Adipose tissue (tissue), 3 donors: ENCODE data around the gene UBR4. TPM values are rescaled to one million over a fixed set of nuclear protein-coding genes. Genes with fewer than 3 reads are reported as not detected.

ENCODE experiments used
- H3K27ac ChIP-seq: one replicate; pipeline ENCODE4 v1.5.1; 2013; ENCODE audit warnings: low read depth, low read length
- WGBS, 3 donors: extraction: QIAGEN DNeasy Blood & Tissue Kit; methylation state at CpG; one replicate each; pipeline ENCODE4 v1.1.7; 2013; 5-methylcytosine and 5-hydroxymethylcytosine counted together
- polyA plus RNA-seq, 3 donors: library from polyadenylated mRNA; stranded (reverse); fragments of 200-250 nt; gene quantifications; one replicate each; pipeline ENCODE4 v1.2.3, GENCODE V29; 2013
- donor health status: healthy with polysubstance abuse.
- donor health status: Bipolar disorder and iron deficiency.
- donor health status: healthy.

UBR4 gene
- polyA plus RNA-seq, 3 donors: 37.3 to 80.4 (median 76.5) TPM

DNA sequence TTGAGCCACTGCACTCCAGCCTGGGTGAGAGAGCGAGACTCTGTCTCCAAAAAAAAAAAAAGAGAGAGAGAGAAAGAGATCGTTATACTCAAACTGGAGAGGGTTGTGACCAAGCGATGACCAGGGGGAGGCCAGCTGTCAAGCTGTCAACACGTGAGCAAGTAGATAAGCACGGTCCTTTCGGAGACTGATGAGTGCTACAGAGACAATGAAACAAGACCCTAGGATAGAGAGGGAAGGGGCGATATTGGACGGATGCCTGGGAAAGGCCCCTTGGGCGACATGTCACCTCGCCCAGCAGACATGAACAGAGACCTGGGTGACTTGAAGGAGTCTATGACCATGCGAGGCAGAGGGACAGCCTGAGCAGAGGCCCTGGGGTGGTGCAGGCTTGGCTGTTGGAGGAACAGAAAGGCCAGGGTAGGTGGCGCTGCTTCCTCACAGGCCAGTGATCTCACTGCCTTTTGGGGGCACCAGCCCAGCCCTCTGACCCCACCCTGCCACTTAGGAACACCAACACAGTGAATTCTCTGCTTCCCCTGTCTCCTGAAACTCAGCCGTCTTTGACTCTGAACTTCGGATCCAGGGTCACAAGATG lies 152.8 kb downstream of the UBR4 start:
- no peak overlapping the region for H3K27ac ChIP-seq
- WGBS, 3 donors: 76 to 85% (median 81%) methylated on average over 14 of the region's 14 CpGs

DNA sequence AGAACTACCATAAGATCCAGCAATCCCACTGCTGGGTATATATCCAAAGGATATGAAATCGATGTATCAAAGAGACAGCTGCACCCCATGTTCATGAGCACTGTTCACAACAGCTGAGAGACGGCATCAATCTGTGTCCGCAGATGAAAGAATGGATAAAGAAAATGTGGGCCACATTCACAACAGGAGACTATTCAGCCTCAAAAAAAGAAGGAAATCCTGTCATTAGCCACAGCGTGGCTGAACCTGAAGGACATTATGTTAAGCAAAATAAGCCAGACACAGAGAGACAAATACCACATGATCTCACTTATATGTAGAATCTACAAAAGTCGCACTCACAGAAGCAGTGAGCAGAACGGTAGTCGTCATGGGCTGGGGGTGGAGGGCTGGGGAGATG lies 154.4 kb downstream of the UBR4 start:
- WGBS, 3 donors: 32 to 55% (median 39%) methylated on average over 7 of the region's 7 CpGs
- H3K27ac ChIP-seq: no peak overlapping the region

DNA sequence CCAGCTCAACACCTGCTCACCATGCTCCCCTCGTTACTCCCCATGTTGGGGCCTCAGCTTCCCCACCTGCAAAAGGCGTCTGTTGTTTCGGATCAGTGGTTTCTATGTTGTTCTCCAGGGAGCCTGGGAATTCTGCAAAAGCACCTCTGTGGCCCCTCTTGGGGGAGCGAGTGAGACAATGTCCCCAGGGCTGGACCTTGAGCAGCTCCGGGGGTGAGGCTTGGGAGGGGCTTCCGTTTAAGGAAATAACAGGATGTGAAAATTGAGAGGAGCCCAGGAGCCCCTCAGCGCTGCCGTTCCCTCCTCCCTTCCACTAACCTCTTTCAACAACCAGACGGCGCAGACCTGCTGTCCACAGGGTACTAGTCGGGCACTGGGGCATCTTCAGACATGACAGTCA lies 155.1 kb downstream of the UBR4 start:
- 24 to 49% (median 28%) methylated on average over 11 of the region's 11 CpGs for WGBS, 3 donors
- H3K27ac ChIP-seq: no peak overlapping the region

DNA sequence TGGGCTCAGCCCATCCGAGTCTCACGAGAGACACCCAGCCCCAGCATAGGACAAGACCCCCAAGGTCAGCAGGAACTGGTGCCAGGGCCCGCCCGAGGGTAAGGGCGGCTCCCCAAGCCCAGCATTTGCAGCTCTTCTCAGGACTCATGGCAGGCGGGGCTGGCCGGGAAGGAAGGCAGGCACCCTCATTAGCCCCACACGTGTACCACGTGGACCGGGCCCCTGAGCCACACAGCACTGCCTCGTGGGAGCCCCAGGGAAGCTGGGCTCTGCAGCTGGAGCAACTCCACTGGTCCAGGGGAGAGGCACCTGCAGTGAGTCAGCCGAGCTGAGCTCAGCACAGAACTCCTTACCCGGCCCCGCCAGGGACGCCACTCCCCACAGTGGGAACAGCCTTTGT lies 155.8 kb downstream of the UBR4 start:
- WGBS, 3 donors: 48 to 61% (median 57%) methylated on average over 15 of the region's 15 CpGs
- H3K27ac ChIP-seq: no peak overlapping the region

DNA sequence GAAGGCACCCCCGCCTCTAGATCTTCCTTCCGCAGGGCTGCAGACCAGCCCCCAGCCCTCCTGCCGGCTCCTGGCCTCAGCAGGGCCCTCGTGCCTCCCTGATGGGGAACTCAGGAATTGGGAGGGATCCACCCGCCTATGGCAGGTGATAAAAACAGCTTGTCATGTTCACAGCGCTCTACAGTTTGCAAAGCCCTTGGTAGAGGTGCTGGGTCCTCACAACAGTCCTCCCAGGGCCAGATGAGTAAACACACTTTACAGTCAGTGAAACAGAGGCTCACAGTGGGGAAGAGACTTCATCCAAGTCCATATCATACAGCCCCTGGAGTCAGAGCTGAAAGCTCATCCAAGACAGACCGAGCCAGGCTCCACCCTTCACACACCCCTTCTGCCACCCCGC lies 156.6 kb downstream of the UBR4 start:
- H3K27ac ChIP-seq: no peak overlapping the region
- 52 to 73% (median 64%) methylated on average over 8 of the region's 8 CpGs for WGBS, 3 donors

DNA sequence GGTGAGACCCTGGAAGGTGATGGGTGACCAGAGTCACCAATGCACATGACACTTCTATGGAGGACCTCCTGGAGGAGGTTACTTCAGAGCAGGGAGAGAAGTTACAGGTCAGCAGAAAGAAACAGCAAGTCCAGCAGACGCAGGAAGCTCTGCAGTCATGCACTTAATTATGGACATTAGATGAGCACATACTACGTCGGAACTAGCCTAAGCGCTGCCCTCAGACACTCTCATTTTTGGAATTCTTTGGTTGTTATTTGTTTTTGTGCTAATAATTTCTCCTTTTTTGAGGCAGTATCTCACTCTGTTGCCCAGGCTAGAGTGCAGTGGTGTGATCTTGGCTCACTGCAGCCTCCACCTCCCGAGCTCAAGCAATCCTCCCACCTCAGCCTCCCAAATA lies 160.3 kb downstream of the UBR4 start:
- WGBS, 3 donors: 89 to 94% (median 91%) methylated on average over 5 of the region's 5 CpGs
- H3K27ac ChIP-seq: no peak overlapping the region

DNA sequence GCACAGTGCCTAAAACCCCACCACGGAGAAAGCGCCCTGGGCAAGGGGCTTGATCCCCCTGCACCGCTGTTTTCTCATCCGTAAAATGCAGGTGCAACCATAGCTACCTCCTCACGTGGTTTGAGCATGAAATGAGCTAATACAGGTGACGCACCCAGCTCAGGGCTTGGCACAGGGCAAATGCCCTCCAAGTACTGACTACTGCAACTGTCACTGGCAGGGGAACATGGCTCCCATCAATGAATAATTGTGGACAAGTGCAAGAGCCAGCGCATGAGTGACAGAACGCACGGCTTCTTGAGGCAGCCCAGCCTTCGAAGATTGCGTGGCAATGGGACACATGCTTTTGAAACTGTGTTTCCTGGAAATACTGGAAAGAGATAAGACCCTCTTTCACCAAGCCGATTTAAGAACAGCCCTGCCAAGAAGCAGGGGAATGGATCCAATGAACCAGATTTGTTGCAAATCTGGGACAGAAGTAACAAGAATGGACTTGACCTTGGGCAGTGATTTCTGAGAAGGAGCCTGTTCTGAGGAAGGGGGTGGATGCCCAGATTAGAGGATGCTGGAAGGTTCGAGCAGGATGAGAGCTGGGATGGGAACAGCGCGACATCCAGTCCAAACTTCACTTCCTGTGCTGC lies 160.8 kb downstream of the UBR4 start:
- WGBS, 3 donors: 63 to 70% (median 70%) methylated on average over 15 of the region's 15 CpGs
- H3K27ac ChIP-seq: no peak overlapping the region

DNA sequence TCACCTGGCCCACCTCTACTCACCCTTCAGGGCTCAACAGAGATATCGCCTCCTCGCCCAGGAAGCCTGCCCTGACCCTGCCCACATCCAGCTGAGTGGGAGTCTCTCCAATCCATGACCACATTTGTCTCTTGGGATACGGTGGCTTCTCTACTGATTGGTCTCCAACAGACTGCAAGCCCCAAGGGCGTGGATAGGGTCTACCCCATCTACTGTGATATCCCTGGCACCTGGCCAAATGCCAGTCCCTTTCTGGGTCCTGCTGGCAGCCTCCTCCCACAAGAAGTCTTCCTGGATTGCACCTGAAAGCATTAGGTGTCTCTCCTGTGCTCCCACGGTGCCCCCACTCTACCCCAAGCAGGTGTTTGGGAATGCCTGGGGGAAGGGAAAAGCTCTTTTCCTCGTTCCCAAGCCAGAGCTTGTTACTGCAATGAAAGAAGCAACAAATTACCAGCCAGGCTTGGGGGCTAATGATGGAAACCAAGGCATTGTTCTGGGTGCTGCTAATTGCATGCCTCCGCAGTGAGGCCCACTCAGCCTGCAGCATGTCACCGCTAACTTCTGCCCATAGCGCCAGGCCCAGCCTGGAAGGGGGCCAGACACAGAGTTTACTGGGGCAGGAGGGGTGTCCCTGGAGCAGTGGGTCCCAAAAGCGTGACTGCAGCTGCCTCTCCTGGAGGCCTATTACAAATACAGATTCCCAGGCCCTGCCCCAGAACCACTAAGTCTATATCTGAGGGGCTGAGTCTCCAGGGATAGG lies 162.9 kb downstream of the UBR4 start:
- no peak overlapping the region for H3K27ac ChIP-seq
- 87 to 94% (median 94%) methylated on average over 10 of the region's 10 CpGs for WGBS, 3 donors

DNA sequence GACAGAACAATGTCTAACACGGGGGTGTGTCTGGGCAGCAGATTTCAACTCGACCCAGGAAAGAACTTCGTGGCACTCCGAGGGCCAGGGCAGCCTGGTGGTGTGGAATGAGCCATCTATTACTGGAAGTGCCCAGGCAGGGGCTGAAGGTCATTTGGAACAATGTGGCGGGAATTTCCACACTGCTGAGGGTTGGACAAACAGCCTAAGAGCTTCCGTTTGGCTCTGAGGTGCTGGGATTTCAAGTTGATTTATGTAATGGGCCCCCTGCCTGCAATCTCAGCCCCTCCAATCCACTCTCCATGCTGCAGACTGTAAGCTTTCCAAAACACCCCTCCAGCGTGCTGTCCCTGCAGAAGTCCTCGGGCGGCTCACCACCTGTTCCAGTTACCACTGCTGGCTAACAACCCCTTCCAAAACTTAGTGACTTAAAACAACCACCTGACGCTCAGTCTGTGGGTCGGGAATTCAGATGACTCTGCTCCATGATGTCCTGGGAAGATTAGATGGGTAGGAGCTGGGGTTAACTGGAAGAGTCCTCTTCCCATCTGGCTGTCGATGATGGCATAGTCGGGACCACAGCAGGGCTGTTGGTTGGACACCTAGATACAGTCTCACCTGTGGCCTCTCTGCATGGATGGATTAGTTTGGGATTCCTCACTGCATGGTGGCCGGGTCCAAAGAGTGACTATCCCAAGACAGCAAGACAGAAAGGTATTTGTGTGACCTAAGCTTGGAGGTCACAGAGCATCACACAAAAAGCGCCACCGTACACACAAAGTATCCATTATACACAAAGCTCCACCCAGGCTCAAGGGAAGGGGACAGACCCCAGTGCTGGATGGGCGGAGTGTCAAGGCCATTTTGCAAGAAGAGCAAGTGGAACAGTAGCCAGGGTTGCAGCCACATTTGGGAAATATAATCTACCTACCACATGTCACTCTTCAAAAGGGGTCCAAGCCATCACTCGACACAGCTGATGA lies 163.9 kb downstream of the UBR4 start:
- 58 to 66% (median 65%) methylated on average over 18 of the region's 18 CpGs for WGBS, 3 donors
- no peak overlapping the region for H3K27ac ChIP-seq

DNA sequence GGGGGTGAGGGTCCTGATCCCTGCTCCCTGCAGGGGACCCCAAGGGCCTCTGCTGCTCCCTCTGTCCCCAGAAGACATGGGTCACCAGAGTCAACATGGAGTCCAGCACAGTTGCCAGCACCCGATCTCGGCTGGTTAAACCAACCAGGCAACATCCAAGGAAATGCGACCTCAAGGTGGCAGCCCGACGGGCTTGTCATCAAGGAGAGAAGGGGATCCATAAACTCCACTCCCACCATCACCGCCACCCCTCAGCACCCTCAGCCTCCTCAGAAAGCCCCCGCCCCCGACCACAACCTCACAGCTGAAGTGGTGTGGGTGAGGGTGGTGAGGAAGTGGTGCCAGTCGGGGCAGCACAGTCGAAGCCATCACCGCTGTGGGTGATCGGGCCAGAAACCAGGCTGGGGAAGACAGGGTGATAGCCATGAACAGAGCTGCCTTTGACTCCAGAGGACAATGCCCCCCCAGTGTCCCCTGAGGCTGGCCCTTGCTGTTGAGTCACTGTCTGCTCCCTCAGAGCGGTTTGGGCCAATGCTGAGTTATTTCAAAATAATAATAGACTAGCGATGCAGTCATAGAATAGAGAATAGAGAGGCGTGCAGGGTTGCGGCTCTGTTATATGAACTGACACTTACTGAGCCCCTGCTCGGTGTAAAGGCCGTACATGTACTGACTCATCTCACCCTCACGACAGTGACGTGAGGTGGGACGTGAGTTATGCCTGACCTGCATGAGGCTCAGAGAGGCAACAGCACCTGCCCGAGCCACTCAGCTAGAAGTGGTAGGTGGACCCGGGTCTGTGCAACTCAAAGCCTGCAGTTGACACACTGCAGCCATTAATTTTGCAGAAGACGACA lies 164.9 kb downstream of the UBR4 start:
- WGBS, 3 donors: 79 to 92% (median 80%) methylated on average over 24 of the region's 24 CpGs
- H3K27ac ChIP-seq: no peak overlapping the region

DNA sequence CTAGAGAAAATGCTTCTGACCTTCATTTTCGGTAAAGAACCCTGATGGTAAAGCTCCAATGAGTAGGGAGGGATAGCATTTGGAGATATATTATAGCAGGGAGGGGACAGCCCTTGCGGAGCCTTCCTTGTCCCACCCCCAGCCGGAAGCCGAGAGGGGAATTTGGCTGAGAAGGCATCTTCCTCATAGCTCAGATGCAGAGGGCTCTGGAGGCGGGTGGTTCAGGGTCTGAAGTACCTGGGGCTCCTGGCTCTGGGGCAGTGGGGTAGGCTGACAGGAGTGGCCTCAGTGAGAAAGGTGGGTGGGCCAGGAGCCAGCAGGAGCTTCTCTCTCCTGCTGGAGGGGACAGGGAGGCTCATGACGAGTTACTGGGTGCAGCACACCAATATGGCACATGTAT lies 165.6 kb downstream of the UBR4 start:
- 76 to 85% (median 85%) methylated on average over 6 of the region's 6 CpGs for WGBS, 3 donors
- H3K27ac ChIP-seq: no peak overlapping the region

DNA sequence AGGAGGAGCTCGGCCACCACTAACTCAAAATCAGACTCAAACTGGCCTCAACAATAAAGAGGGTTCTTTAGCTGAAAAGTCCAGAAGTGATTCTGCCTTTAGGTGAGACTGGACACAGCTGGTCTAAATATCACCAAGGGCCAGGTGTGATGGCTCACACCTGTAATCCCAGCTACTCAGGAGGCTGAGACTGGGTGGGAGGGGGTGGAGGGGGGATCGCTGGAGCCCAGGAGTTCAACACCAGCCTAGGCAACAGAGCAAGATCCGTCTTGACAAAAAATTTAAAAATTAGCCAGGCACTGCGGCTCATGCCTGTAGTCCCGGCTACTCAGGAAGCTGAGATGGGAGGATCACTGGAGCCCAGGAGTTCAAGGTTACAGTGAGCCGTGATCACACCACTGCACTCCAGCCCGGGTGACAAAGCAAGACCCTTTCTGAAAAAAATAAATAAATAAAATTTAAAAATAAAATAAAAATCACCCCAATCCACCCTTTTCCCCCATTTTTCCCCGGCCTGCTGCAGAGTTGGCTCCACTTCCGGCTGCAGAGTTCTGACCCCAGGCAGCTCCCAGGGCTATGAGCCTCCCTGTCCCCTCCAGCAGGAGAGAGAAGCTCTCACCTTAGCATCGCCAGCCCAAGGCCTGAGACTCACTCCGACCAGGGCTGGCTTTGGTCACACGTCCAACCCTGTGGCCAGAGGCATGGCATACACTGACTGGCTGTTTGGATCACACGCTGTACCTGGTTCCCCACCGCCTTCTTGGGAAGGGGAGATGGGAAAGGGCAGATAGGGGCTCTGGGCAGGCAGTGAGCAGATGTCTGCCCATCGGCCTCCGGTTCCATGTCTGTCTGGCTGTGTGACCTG lies 166.3 kb downstream of the UBR4 start:
- H3K27ac ChIP-seq: no peak overlapping the region
- 69 to 76% (median 73%) methylated on average over 16 of the region's 16 CpGs for WGBS, 3 donors

DNA sequence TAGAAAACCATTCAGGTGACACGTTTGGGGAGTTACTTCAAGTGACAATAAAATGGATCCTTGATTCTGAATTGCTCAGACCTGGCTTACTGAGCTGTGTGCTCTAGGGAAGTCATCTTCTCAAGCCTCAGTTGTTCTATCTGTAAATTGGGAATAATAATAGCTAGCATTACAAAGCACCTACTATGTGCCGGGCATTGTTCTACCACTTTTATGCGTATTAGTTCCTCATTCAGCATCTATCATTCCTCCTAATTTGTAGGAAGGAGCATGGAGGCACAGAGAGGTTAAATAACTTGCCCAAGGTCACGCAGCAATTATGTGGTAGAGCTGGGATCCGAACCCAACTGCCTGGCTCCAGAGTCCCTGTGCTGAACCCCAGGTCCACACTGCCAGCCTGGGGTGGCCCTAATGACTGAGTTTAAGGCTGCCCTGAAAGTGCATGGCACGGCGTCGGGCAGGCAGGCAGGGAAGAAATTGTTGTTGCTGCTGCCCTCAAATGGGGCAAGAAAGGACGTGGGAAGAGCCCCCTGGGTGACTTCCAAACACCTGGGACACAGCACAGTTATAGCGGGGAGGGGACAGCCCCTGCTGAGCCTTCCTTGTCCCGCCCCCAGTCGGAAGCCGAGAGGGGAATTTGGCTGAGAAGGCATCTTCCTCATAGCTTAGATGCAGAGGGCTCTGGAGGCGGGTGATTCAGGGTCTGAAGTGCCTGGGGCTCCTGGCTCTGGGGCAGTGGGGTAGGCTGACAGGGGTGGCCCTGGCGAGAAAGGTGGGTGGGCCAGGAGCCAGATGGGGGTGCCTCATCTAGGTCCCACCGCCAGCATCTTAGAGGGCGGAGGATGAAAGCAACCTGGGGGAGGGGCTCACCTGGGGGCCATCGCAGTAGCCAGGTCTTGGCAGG lies 167.1 kb downstream of the UBR4 start:
- no peak overlapping the region for H3K27ac ChIP-seq
- 55 to 57% (median 56%) methylated on average over 18 of the region's 18 CpGs for WGBS, 3 donors

DNA sequence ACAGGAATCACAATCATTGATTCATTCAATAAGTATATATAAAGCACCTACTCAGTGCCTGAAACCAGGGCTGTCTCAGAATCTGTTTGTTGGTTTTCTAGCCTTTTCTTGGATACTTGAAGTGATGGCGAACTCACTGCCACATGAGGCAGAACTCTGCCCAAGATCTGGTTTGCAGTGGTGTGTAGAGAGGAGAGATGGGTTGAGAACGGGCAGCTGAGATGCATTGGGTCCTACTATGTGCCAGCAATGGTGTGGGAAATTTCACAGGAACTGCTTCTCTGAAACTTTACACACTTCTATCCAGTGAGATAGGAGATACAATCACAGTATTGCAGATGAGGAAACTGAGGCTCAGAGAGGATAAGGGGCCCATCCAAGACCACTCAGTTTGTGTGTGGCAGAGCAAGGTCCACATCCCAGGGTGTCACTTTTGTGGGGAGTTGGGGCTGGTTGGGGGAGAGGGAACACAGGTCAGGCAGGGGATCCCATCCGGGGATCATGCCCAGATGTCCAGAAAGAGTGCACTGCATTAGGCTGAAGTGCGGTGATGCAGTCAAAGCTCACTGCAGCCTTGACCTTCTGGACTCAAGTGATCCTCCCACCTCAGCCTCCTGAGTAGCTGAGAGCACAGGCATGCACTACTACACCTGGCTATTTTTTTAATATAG lies 169.9 kb downstream of the UBR4 start:
- WGBS, 3 donors: 78 to 93% (median 87%) methylated on average over 4 of the region's 4 CpGs
- H3K27ac ChIP-seq: no peak overlapping the region

DNA sequence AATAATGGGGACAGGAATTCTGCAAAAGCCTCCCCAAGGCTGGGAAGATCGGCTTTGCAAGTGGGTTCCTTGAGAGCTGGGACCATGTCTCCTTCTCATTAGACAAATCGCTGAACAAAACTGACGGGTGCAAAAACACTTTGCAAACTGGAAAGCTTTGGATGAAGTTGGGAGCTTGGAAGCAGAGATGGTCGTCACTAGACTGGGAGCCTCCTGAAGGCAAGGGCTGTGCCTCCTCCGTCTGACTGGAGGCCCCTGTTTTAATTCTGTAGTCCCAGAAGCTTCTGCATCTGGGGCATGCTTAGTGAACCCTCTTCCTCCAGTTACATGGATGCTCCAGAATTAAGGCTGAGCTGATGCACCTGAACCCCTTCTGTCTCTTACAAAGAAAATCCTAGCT lies 171.3 kb downstream of the UBR4 start:
- no peak overlapping the region for H3K27ac ChIP-seq
- WGBS, 3 donors: 87 to 96% (median 89%) methylated on average over 5 of the region's 5 CpGs
